HG03520 (cell line): ENCODE results near the gene TNKS1BP1.

Experiments used
- ATAC-seq: cut with Tn5 transposase; IDR thresholded peaks from one replicate; pipeline ENCODE4 v1.9.1; 2021; ENCODE audit warnings: mild to moderate bottlenecking, moderate library complexity; ENCODE audit not compliant: unreplicated experiment

TNKS1BP1 gene

DNA sequence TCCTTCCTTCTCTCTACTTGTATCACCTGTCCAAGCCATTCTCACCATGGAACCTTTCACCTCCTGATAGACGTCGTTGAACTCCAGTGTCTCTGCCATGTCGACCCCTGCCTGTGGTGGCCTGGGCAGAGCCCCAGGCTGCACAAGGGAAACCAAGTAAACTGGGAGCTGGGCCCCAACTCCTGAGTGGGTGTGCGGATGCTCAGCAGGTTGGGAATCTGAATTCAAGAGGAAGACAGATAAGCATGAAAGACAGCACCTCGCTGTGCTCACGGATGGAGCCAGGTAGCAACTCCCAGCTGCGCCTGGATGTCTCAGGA, 10.2 kb upstream of the TNKS1BP1 start:
- ATAC-seq = no peak

DNA sequence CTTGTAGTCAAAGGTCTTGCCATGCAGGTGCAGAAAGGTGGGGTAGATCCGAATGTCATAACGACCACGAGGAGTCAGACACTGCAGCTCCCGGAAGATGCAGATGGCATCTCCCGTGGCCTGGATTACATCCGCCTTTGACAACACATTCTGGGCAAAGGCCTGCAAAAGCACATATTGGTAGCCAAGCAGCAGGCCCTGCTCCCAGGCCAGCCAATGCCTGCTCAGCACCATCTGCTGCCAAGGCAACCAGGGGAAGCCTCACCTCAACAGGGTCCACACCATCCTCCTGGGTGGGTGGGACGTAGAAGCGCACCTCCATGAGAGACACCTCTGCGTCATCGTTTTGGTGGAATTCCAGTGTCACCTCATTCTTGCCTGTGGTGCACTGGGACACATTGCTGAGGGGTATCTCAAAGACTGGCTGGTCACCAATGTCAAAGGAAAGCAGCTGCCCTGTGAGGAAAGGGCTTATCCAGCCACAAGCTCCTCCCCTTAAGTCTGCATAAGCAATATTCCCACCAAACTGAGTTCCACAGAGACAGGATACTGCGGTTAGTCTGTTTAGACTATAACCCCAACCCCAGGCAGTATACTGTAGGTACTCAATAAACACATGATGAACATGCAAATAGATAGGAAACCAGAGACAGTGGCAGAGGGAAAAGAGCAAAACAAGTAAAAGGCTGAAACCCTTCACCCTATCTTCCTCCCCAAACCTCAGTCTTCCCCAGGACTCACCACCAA, 8.1 kb upstream of the TNKS1BP1 start:
- no peak for ATAC-seq

DNA sequence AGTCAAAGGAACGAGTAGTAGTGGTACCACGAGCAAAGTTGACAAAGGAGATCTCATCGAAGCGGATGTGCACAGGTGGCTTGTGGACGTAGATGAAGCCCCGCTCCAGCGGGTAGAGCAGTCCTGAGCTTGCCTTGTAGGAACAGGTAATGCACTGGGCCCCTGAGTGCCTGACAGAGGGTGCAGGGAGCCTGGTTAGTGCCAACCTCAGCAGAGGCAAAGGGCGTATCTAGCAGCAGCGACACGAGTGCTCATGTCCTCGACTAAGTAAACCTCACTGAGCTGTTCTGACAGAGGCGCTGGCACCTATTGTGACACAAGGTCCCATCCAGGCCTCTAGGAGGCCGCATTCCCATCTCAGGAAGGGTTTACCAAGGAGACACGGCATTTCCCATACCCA, 7.0 kb upstream of the TNKS1BP1 start:
- no peak for ATAC-seq

DNA sequence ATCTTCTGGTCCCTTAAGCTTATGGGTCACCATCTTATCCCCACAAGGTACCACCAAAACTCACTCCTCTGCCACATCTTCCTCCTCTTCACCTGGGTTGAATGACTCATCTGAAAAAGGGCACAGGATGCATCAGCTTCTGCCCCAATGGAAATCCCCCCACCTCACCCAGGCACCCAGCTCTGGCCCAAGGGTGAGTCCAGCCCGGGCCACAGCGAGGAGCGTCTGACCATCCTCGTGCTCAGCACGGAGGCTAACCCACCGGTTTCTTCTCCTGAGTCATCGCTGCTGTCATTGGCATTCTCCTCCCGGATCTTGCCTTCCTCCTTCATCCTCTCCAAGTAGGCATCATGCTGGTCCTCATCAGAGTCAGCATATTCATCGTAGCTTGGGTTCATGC, 5.3 kb upstream of the TNKS1BP1 start:
- no peak for ATAC-seq

- ATAC-seq = no peak
Observed at GRCh38 chr11:57327721-57328120, 3.0 kb upstream of the TNKS1BP1 start.

GRCh38 chr11:57325735-57326048, 940 bp upstream of the TNKS1BP1 start:
- ATAC-seq = no peak

DNA sequence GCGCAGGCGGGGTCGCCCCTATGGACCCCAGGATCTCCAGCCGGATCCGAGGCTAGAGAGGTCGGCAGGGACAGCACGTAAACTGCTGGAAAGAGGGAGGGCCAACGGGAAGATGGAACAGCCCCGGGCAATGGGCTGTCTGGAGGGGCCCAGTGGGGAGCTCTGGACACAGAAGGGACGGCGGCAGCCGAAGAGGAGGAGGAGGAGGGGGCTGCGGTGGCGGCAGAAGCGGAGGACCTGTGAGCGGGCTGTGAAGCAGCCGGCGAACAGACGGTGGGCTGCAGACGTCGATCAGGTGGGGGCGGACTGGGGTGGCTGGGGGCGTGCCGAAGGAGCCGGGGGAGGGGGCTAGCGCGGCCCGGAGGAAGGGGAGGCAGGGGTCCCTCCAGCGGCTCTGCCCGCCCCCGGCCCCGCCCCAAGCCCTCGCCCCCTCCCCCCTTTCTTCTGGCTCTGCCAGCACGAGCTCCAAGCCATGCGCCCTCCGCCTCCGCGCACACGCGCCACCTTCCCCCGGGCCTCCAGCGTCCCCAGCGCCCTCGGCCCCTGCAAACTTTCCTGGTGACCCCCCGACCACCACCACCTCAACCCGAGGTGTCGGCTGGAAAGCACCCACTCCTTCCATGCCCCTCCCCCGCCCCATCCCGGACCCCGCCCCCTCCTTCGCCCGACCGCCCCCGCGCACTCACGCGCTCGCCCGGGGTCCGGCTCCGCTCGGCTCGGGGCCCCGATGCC, 432 bp downstream of the TNKS1BP1 start:
- peak; percentile 2 for ATAC-seq

DNA sequence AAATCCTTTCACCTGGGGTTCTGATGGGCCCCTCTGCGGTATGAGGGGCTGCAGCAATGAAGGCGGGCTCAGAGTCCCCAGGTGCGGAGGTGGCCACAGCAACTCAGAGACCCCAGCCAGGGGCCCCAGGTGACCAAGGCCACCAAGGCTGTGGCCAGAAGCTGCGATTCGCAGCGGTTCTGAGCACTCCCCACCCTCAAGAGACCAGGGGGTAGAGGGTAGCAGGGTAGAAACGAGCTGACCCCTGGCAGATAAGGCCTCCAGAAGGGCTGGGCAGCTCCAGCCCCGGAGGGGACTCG, 948 bp downstream of the TNKS1BP1 start:
- no peak for ATAC-seq

- ATAC-seq = no peak
Observed at GRCh38 chr11:57323167-57323854, 1.4 kb downstream of the TNKS1BP1 start.

GRCh38 chr11:57322256-57323166, 2.2 kb downstream of the TNKS1BP1 start:
- no peak for ATAC-seq

DNA sequence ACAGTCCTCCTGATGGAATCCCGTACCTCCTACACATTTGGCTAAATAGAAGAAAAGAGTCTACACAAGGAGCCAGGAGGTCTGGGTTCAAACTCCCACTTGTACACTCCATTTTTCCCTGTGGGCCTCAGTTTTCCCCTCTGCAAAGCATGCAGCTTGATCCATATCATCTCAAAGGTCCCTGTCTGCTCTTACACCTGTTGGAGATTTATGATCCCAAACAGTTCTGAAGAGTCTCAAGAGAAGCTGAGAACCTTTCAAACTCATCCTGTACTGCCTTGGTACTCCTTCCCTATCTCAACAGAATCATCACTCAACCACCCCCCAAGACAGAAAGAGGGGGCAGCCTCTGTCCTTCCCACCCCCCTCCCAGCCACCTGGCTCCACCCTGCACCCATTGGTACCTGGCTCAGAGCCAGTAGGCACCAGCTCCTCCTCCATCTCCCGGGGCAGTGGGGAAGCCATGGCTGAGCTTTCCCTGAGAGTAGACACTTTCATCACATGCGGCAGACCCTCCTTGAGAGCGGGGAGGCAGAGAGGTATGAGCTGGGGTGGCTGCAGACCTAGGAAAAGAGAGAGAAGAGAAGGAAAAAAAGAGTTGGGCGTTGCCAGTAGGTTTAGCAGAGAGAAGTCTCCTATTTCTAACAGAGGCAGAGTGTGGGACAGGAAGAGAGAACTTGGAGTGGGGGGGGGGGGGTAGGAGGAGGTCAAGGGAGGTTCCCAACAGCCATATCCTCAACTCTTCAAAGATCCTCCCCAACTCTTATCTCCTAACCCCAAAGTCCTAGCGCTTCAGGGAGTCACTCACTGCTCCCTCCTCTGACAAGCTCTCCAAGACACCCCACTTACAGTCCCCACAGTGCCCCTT, 3.1 kb downstream of the TNKS1BP1 start:
- no peak for ATAC-seq

- no peak for ATAC-seq
Observed at GRCh38 chr11:57320719-57321387, 3.9 kb downstream of the TNKS1BP1 start.

DNA sequence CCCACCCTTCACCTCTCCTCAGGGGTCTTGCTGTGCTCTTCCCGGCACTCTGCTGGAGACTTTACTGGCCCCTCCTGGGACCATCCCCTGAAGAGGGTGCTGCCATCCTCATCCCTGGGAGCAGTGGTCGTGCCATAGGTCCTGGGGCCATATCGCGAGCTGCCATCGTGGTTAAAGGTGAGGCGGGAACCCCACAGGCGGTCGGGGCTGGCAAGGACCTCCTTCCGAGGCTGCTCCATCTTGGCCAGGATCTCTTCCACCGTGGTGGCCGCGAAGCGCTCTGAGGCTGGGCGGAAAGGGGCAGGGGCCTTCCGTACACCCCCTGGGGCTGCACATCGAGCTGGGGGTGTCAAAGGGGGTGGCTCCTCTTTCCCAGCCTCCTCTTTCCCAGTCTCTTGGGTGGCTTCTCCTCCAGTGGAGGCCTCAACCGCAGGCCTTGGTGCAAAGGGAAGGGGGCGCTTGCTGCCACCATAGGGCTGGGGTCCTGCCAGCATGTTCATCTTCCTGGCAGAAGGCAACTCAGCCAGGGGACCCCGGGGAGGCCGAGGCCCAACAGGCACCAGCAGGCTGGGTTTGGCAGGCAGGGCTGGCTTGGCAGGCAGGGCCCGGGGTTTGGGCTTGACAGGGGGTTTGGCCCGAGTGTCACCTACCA, 4.6 kb downstream of the TNKS1BP1 start:
- ATAC-seq = no peak

GRCh38 chr11:57318178-57318577, 6.6 kb downstream of the TNKS1BP1 start:
- ATAC-seq = no peak

GRCh38 chr11:57316017-57316416, 8.7 kb downstream of the TNKS1BP1 start:
- ATAC-seq = no peak

GRCh38 chr11:57315491-57315890, 9.3 kb downstream of the TNKS1BP1 start:
- ATAC-seq = no peak

- ATAC-seq = no peak
Observed at GRCh38 chr11:57314221-57314973, 10.4 kb downstream of the TNKS1BP1 start.

DNA sequence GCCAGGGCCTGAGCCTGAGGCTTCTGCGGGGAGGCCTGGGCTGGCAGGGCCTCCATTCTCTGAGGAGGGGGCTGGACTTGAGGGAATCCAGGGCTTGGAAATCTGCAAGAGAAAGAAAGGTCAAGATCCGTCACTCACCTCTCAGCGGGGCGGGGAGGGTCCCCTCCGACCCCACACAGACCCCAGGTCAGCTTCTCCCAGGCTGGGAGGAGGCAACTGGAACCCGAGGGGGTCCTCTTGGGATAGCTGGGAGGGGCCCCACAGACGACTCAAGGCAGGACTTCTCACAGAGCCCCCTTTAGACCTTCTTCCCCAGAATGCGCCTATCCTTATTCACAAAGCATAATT, 11.0 kb downstream of the TNKS1BP1 start:
- no peak for ATAC-seq
